PC-9 (cell line): Measurements from ENCODE around the gene PLIN4. TPM values are rescaled to one million over a fixed set of nuclear protein-coding genes. Genes with fewer than 3 reads are reported as not detected.

ENCODE experiments used
- BruUV-seq: library from RNA; stranded (reverse); fragments of 400-500 nt; replicated peaks from 2 replicates; lab custom pipeline; 2021; lab: Mats Ljungman, UMichigan
- CTCF ChIA-PET: fragments of 300-600 bp; sonication (Branson Sonifier 250); formaldehyde crosslinking; loops from one replicate; lab custom pipeline; 2022; ENCODE audit warnings: antibody characterized with exemption; lab: Charles Lee
- POLR2A ChIA-PET: fragments of 300-600 bp; sonication (Branson Sonifier 250); formaldehyde crosslinking; loops from one replicate; lab custom pipeline; 2022; ENCODE audit warnings: antibody characterized with exemption; ENCODE audit not compliant: unreplicated experiment; lab: Charles Lee
- DNase-seq, 2 experiments: peaks; one replicate each; pipeline versions ENCODE4 v3.0.0 to v3.0.0-alpha.2; 2015 to 2022; ENCODE audit warnings: mixed read lengths in 1 of 2
- H2AFZ ChIP-seq: fragments of 200-600 bp; sonication (generic); 2 replicates; pipeline ENCODE4 v1.8.1; 2017; ENCODE audit warnings: antibody characterized with exemption
- H3F3A ChIP-seq: fragments of 200-600 bp; sonication (generic); 2 replicates; pipeline ENCODE4 v1.8.1; 2017; ENCODE audit warnings: antibody characterized with exemption, mild to moderate bottlenecking, low read depth; ENCODE audit not compliant: insufficient read depth
- H3K27ac ChIP-seq: fragments of 200-600 bp; sonication (generic); 2 replicates; pipeline ENCODE4 v1.6.1; 2016; ENCODE audit warnings: mixed run types
- H3K27me3 ChIP-seq: fragments of 200-600 bp; sonication (generic); 2 replicates; pipeline ENCODE4 v1.6.1; 2016; ENCODE audit warnings: low read depth, mixed run types; ENCODE audit not compliant: insufficient read depth
- H3K36me3 ChIP-seq: fragments of 200-600 bp; sonication (generic); 2 replicates; pipeline ENCODE4 v1.6.1; 2016; ENCODE audit warnings: low read depth, mixed run types
- H3K4me1 ChIP-seq: fragments of 200-600 bp; sonication (generic); replicated peaks from 2 replicates; pipeline ENCODE4 v1.6.1; 2016; ENCODE audit warnings: mixed run types; ENCODE audit not compliant: insufficient read depth
- H3K4me2 ChIP-seq: fragments of 200-600 bp; sonication (generic); 2 replicates; pipeline ENCODE4 v1.6.1; 2017; ENCODE audit warnings: mixed run types
- H3K4me3 ChIP-seq: fragments of 200-600 bp; sonication (generic); 2 replicates; pipeline ENCODE4 v1.6.1; 2016; ENCODE audit warnings: mixed run types
- H3K79me2 ChIP-seq: fragments of 200-600 bp; sonication (generic); 2 replicates; pipeline ENCODE4 v1.6.1; 2017; ENCODE audit warnings: low read depth, mixed run types
- H3K9me2 ChIP-seq: fragments of 200-600 bp; sonication (generic); 2 replicates; pipeline ENCODE4 v1.8.1; 2017; ENCODE audit warnings: mild to moderate bottlenecking; ENCODE audit not compliant: insufficient read depth
- H3K9me3 ChIP-seq: fragments of 200-600 bp; sonication (generic); 2 replicates; pipeline ENCODE4 v1.8.1; 2016; ENCODE audit warnings: low read depth; ENCODE audit not compliant: insufficient read depth
- H4K20me1 ChIP-seq: fragments of 200-600 bp; sonication (generic); 2 replicates; pipeline ENCODE4 v1.8.1; 2017; ENCODE audit not compliant: insufficient read depth
- EZH2 ChIP-seq: fragments of 200-600 bp; sonication (generic); IDR thresholded peaks from 2 replicates; pipeline ENCODE4 v1.8.0; 2017; ENCODE audit warnings: antibody characterized with exemption, low read depth
- intact Hi-C: fragments of 100-400 bp; cut with micrococcal nuclease; formaldehyde crosslinking; loops from one replicate; pipeline ENCODE4 v1.10.0; 2022; ENCODE audit not compliant: unreplicated experiment
- total RNA-seq: library from RNA; stranded (reverse); gene quantifications from 2 replicates; pipeline ENCODE4 v1.2.3, GENCODE V29; 2021
- TF ChIP-seq, protein P1 (sequence below): fragments of 200-600 bp; sonication (generic); conservative IDR thresholded peaks from 2 replicates; pipeline ENCODE4 v1.6.1; 2017; ENCODE audit warnings: mixed run types, antibody characterized with exemption, mild to moderate bottlenecking, moderate library complexity

Gene PLIN4
- total RNA-seq, 1 experiment from 2014 or later: 1.6 TPM

DNA sequence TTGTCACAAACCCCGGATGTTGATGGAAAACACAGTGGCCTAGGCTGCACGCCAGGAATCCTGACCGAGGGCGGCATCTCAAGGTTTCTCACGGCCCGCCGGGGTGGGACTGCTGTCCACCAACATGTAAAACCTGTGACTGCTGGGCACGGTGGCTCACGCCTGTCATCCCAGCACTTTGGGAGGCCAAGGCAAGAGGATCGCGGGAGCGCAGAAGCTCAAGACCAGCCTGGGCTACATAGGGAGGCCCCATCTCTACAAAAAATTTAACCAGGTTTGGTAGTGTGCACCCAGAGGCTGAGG is 11.2 kb downstream of the PLIN4 start:
- BruUV-seq: no TSS peak

DNA sequence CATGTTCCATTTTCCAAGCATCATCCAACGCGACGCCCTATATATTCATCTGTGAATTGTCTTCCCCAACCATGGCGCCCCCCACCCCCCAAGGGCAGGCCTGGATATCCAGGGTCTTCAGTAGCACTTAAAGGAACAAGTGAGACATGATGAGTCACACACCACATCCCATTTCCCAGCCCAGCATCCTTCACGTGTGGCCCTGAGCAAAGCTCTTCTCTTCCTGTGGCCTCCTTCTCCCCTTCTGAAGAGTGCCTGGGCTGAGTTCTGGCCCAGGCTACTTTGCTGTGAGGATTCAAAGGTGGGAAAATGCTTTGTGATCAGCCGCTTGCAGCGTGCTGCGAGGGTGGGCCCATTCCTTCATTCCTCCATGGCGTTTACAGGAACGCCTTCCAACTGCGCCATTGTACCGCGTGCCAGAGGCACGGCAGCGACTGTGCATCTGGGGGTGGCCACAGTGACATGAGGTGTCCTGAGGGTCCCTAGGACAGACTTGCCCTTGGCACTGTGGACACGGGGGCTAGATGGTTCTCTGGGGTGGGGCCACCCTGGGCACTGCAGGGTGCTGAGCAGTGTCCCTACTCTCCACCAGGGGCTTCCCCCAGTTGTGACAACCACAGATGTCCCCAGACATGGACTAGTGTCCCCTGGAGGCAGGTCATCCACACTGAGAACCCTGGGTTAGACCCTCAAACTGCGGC is 11.7 kb downstream of the PLIN4 start:
- Histone ChIP-seq H3K4me2 (no peak overlapping the region), H3F3A (no peaks in the 10 kb centered on the region), H3K27ac (no peak overlapping the region), H2AFZ (no peak overlapping the region), H3K36me3 (no peaks in the 10 kb centered on the region), H4K20me1 (no peaks in the 10 kb centered on the region), H3K79me2 (no peaks in the 10 kb centered on the region), H3K9me2 (no peaks in the 10 kb centered on the region), H3K9me3 (no peaks in the 10 kb centered on the region), H3K4me1 (no peaks in the 10 kb centered on the region), H3K27me3 (no peaks in the 10 kb centered on the region), H3K4me3 (no peak overlapping the region)
- intact Hi-C loops: no loop called here
- BruUV-seq: no TSS peak
- TF ChIP-seq, protein P1, sequence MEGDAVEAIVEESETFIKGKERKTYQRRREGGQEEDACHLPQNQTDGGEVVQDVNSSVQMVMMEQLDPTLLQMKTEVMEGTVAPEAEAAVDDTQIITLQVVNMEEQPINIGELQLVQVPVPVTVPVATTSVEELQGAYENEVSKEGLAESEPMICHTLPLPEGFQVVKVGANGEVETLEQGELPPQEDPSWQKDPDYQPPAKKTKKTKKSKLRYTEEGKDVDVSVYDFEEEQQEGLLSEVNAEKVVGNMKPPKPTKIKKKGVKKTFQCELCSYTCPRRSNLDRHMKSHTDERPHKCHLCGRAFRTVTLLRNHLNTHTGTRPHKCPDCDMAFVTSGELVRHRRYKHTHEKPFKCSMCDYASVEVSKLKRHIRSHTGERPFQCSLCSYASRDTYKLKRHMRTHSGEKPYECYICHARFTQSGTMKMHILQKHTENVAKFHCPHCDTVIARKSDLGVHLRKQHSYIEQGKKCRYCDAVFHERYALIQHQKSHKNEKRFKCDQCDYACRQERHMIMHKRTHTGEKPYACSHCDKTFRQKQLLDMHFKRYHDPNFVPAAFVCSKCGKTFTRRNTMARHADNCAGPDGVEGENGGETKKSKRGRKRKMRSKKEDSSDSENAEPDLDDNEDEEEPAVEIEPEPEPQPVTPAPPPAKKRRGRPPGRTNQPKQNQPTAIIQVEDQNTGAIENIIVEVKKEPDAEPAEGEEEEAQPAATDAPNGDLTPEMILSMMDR: no peak
- TF ChIP-seq EZH2: no peak
- no peak for DNase-seq
- POLR2A ChIA-PET: no interaction called here
- CTCF ChIA-PET: no interaction called here

More for the DNA sequence above, 11.2 kb downstream of the PLIN4 start:
- H3K36me3 ChIP-seq: no peaks in the 10 kb centered on the region
- H3K9me3 ChIP-seq: no peaks in the 10 kb centered on the region
- H3K27me3 ChIP-seq: no peaks in the 10 kb centered on the region
- no peak overlapping the region for H3K27ac ChIP-seq
- H3K4me3 ChIP-seq: no peak overlapping the region
- TF ChIP-seq, protein P1: no peak
- TF ChIP-seq EZH2: no peak
- H2AFZ ChIP-seq: no peak overlapping the region
- no peaks in the 10 kb centered on the region for H4K20me1 ChIP-seq
- no peaks in the 10 kb centered on the region for H3K4me1 ChIP-seq
- no peaks in the 10 kb centered on the region for H3F3A ChIP-seq
- no peak overlapping the region for H3K4me2 ChIP-seq
- no peaks in the 10 kb centered on the region for H3K9me2 ChIP-seq
- no peaks in the 10 kb centered on the region for H3K79me2 ChIP-seq
- ChIA-PET CTCF (no interaction called here), POLR2A (no interaction called here)
- no peak for DNase-seq
- intact Hi-C loops: no loop called here

DNA sequence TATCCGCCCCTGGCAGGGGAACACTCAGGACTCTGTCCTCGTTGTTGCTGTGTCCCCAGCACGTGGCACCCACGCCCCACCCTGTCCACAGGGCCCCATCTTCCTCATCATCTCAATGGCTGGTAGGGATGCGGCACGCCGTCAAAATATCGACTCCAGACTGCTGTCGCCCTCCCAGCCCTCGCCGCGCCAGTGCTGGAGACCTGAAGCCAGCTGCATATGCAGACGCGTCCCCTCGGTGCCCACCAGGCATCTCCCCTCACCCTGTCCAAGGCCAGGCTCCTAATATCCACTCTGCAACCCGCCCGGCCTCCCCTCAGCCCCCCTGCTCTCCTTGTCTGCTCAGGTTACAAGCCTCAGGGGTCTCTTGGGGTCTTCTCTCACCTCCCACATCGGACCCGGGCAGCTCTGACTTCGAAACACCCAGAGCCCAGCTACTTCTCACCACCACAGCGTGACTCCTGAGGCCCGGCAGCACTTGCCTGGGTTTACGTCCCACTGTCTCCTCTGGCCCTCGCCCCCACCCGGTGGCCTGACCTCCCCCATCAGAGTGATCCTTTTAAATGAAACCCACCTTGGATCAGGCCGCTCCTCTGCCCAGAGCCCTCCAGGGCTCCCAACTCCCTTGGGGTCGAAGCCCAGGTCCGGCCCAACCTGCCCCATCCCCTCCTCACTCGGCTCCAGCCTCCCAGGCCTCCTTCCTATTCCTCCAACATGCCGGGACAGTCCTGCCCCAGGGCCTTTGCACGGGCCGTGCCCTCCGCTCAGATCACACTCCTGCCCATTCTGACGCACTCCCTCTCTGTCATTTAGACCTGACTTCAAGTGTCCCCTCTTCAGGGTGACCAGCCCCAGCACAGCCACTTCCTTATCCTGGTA is 12.5 kb downstream of the PLIN4 start:
- POLR2A ChIA-PET: no interaction called here
- no peak for DNase-seq
- BruUV-seq: no TSS peak
- H3K27ac ChIP-seq: no peak overlapping the region
- TF ChIP-seq EZH2: no peak
- TF ChIP-seq, protein P1: no peak
- H3K9me2 ChIP-seq: no peaks in the 10 kb centered on the region
- no peaks in the 10 kb centered on the region for H3K4me1 ChIP-seq
- no peaks in the 10 kb centered on the region for H3F3A ChIP-seq
- H3K27me3 ChIP-seq: no peaks in the 10 kb centered on the region
- no peaks in the 10 kb centered on the region for H4K20me1 ChIP-seq
- no peaks in the 10 kb centered on the region for H3K9me3 ChIP-seq
- intact Hi-C loops: no loop called here
- no peak overlapping the region for H3K4me2 ChIP-seq
- H3K36me3 ChIP-seq: no peaks in the 10 kb centered on the region
- H3K4me3 ChIP-seq: no peak overlapping the region
- no peaks in the 10 kb centered on the region for H3K79me2 ChIP-seq
- CTCF ChIA-PET: no interaction called here
- no peak overlapping the region for H2AFZ ChIP-seq
